ENCODE results near the gene C15orf40.

C15orf40 gene

GRCh38 chr15:83046558-83047127, 35.2 kb upstream of the C15orf40 start:
- H2BK15ac ChIP-seq (ENCODE audit: low read depth, poor library complexity, severe bottlenecking): no peak overlapping the region
- H2BK120ac ChIP-seq (ENCODE audit: low read depth, low read length): no peak overlapping the region
- no peaks in the 10 kb centered on the region for H3K27me3 ChIP-seq (ENCODE audit: control insufficient read depth in 1 of 2, insufficient read depth in 1 of 2, low read length in 2 of 2)
- no peak overlapping the region for H3K4me3 ChIP-seq (ENCODE audit: insufficient read depth in 1 of 2, low read depth in 1 of 2, low read length in 2 of 2)
- H3K4ac ChIP-seq (ENCODE audit: low read depth in 1 of 2, low read length in 2 of 2): no peak overlapping the region
- no peak overlapping the region for H3K4me2 ChIP-seq (ENCODE audit: low read length, poor library complexity, severe bottlenecking)
- no peak overlapping the region for H3K18ac ChIP-seq (ENCODE audit: low read depth in 1 of 2, low read length in 2 of 2)
- H2BK12ac ChIP-seq (ENCODE audit: low read length in 2 of 2): no peak overlapping the region
- peaks cover 25% of the 10 kb centered on the region for H3K79me1 ChIP-seq (replicated peaks; ENCODE audit: low read length, poor library complexity, severe bottlenecking)
- H3K23ac ChIP-seq (ENCODE audit: low read length in 2 of 2): no peak overlapping the region
- H3K14ac ChIP-seq (ENCODE audit: low read length in 2 of 2): no peak overlapping the region
- H4K91ac ChIP-seq (ENCODE audit: low read length): no peak overlapping the region
- H3K27ac ChIP-seq (ENCODE audit: low read length, poor library complexity, severe bottlenecking): no peak overlapping the region
- 50% methylated on average over 1 of the region's 3 CpGs for WGBS
- no peak overlapping the region for H2AFZ ChIP-seq (ENCODE audit: low read depth, low read length)
- no peak overlapping the region for H2BK5ac ChIP-seq (ENCODE audit: low read depth, low read length, poor library complexity, severe bottlenecking)
- H3K9me3 ChIP-seq (ENCODE audit: control insufficient read depth, low read length): no peaks in the 10 kb centered on the region
- H3K4me1 ChIP-seq (ENCODE audit: control insufficient read depth, insufficient read depth, low read depth, low read length): no peaks in the 10 kb centered on the region
- no peak overlapping the region for H4K8ac ChIP-seq (ENCODE audit: low read length)
- no peak overlapping the region for H2AK5ac ChIP-seq (ENCODE audit: low read length, severe bottlenecking)
- no peak for DNase-seq
- H3K36me3 ChIP-seq (ENCODE audit: control insufficient read depth in 1 of 2, insufficient read depth in 2 of 2, low read depth in 1 of 2, low read length in 2 of 2): peaks cover 13 to 70% of the 10 kb centered on the region in 2 experiments
- H3K9ac ChIP-seq (ENCODE audit: low read length): peak overlapping the region; percentile 58

DNA sequence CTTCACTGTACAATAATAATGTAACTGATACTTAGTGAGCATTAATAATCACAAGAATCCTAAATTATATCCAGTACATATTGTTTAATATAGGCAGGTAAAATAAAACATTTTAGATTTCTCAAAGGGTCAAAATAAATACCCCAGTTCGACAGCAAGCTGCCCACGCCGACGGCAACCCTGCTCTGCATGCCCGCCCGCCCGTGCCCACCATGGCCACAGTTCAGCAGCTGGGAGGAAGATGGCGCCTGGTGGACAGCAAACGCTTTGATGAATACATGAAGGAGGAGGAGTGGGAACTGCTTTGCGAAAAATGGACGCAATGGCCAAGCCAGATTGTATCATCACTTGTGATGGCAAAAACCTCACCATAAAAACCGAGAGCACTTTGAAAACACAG, 32.7 kb upstream of the C15orf40 start:
- H2BK12ac ChIP-seq (ENCODE audit: low read length in 2 of 2): no peak overlapping the region
- H3K9me3 ChIP-seq (ENCODE audit: control insufficient read depth, low read length): no peaks in the 10 kb centered on the region
- H2BK120ac ChIP-seq (ENCODE audit: low read depth, low read length): no peak overlapping the region
- H2BK5ac ChIP-seq (ENCODE audit: low read depth, low read length, poor library complexity, severe bottlenecking): no peak overlapping the region
- DNase-seq: no peak
- H3K27me3 ChIP-seq (ENCODE audit: control insufficient read depth in 1 of 2, insufficient read depth in 1 of 2, low read length in 2 of 2): no peaks in the 10 kb centered on the region
- H3K4ac ChIP-seq (ENCODE audit: low read depth in 1 of 2, low read length in 2 of 2): no peak overlapping the region
- peaks cover 23 to 76% of the 10 kb centered on the region in 2 experiments for H3K36me3 ChIP-seq (ENCODE audit: control insufficient read depth in 1 of 2, insufficient read depth in 2 of 2, low read depth in 1 of 2, low read length in 2 of 2)
- peaks cover 27% of the 10 kb centered on the region for H3K79me1 ChIP-seq (replicated peaks; ENCODE audit: low read length, poor library complexity, severe bottlenecking)
- no peak overlapping the region for H4K91ac ChIP-seq (ENCODE audit: low read length)
- H2AK5ac ChIP-seq (ENCODE audit: low read length, severe bottlenecking): no peak overlapping the region
- no peak overlapping the region for H3K4me3 ChIP-seq (ENCODE audit: insufficient read depth in 1 of 2, low read depth in 1 of 2, low read length in 2 of 2)
- H2AFZ ChIP-seq (ENCODE audit: low read depth, low read length): no peak overlapping the region
- H3K4me1 ChIP-seq (ENCODE audit: control insufficient read depth, insufficient read depth, low read depth, low read length): no peaks in the 10 kb centered on the region
- WGBS: 97% methylated on average over 12 of the region's 12 CpGs
- H3K18ac ChIP-seq (ENCODE audit: low read depth in 1 of 2, low read length in 2 of 2): no peak overlapping the region
- no peak overlapping the region for H2BK15ac ChIP-seq (ENCODE audit: low read depth, poor library complexity, severe bottlenecking)
- no peak overlapping the region for H4K8ac ChIP-seq (ENCODE audit: low read length)
- no peak overlapping the region for H3K4me2 ChIP-seq (ENCODE audit: low read length, poor library complexity, severe bottlenecking)
- H3K14ac ChIP-seq (ENCODE audit: low read length in 2 of 2): no peak overlapping the region
- H3K27ac ChIP-seq (ENCODE audit: low read length, poor library complexity, severe bottlenecking): no peak overlapping the region
- H3K9ac ChIP-seq (ENCODE audit: low read length): no peak overlapping the region
- H3K23ac ChIP-seq (ENCODE audit: low read length in 2 of 2): no peak overlapping the region

- Histone ChIP-seq H3K18ac (ENCODE audit: low read depth in 1 of 2, low read length in 2 of 2) (no peak overlapping the region), H2BK5ac (ENCODE audit: low read depth, low read length, poor library complexity, severe bottlenecking) (no peak overlapping the region), H3K9ac (ENCODE audit: low read length) (no peak overlapping the region), H3K27ac (ENCODE audit: low read length, poor library complexity, severe bottlenecking) (no peak overlapping the region), H3K14ac (ENCODE audit: low read length in 2 of 2) (no peak overlapping the region), H3K79me1 (replicated peaks; ENCODE audit: low read length, poor library complexity, severe bottlenecking) (peaks cover 20% of the 10 kb centered on the region), H2BK120ac (ENCODE audit: low read depth, low read length) (no peak overlapping the region), H4K8ac (ENCODE audit: low read length) (no peak overlapping the region), H2BK12ac (ENCODE audit: low read length in 2 of 2) (no peak overlapping the region), H3K9me3 (ENCODE audit: control insufficient read depth, low read length) (no peaks in the 10 kb centered on the region), H3K23ac (ENCODE audit: low read length in 2 of 2) (no peak overlapping the region), H3K4me2 (ENCODE audit: low read length, poor library complexity, severe bottlenecking) (no peak overlapping the region), H2AFZ (ENCODE audit: low read depth, low read length) (no peak overlapping the region), H2AK5ac (ENCODE audit: low read length, severe bottlenecking) (no peak overlapping the region), H2BK15ac (ENCODE audit: low read depth, poor library complexity, severe bottlenecking) (no peak overlapping the region), H3K4me3 (ENCODE audit: insufficient read depth in 1 of 2, low read depth in 1 of 2, low read length in 2 of 2) (no peak overlapping the region), H3K4ac (ENCODE audit: low read depth in 1 of 2, low read length in 2 of 2) (no peak overlapping the region), H3K4me1 (ENCODE audit: control insufficient read depth, insufficient read depth, low read depth, low read length) (no peaks in the 10 kb centered on the region), H4K91ac (ENCODE audit: low read length) (no peak overlapping the region), H3K27me3 (ENCODE audit: control insufficient read depth in 1 of 2, insufficient read depth in 1 of 2, low read length in 2 of 2) (no peaks in the 10 kb centered on the region), H3K36me3 (ENCODE audit: control insufficient read depth in 1 of 2, insufficient read depth in 2 of 2, low read depth in 1 of 2, low read length in 2 of 2) (peaks cover 18 to 47% of the 10 kb centered on the region in 2 experiments)
- DNase-seq: no peak
- 91% methylated on average over 1 of the region's 1 CpG for WGBS
These were observed 27.8 kb upstream of the C15orf40 start for GRCh38 chr15:83039206-83039605.

DNA sequence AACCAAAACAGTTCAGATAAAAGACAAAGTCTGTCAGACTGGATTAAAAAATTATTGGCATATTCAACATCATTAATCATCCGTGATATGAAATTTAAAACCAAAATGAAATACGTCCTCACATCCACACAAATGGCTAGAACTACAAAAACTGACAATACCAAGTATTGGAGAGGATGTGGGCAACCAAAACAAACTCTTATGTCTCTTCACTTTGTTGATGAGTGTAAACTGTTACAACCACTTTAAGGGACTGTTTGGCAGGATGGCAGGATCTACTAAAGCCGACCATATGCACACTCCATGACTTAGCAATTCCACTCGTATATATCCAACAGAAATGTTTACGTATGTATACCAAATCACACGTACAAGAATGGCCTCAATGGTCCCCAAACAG, 24.8 kb upstream of the C15orf40 start:
- H3K27me3 ChIP-seq (ENCODE audit: control insufficient read depth in 1 of 2, insufficient read depth in 1 of 2, low read length in 2 of 2): no peaks in the 10 kb centered on the region
- H2AK5ac ChIP-seq (ENCODE audit: low read length, severe bottlenecking): no peak overlapping the region
- no peak overlapping the region for H3K14ac ChIP-seq (ENCODE audit: low read length in 2 of 2)
- DNase-seq: no peak
- no peak overlapping the region for H3K18ac ChIP-seq (ENCODE audit: low read depth in 1 of 2, low read length in 2 of 2)
- H3K79me1 ChIP-seq (replicated peaks; ENCODE audit: low read length, poor library complexity, severe bottlenecking): peaks cover 12% of the 10 kb centered on the region
- H3K4me1 ChIP-seq (ENCODE audit: control insufficient read depth, insufficient read depth, low read depth, low read length): no peaks in the 10 kb centered on the region
- H3K9me3 ChIP-seq (ENCODE audit: control insufficient read depth, low read length): no peaks in the 10 kb centered on the region
- H3K27ac ChIP-seq (ENCODE audit: low read length, poor library complexity, severe bottlenecking): no peak overlapping the region
- H2BK12ac ChIP-seq (ENCODE audit: low read length in 2 of 2): no peak overlapping the region
- no peak overlapping the region for H2BK120ac ChIP-seq (ENCODE audit: low read depth, low read length)
- 96% methylated on average over 3 of the region's 6 CpGs for WGBS
- H4K8ac ChIP-seq (ENCODE audit: low read length): no peak overlapping the region
- no peak overlapping the region for H2BK5ac ChIP-seq (ENCODE audit: low read depth, low read length, poor library complexity, severe bottlenecking)
- peaks cover 7 to 34% of the 10 kb centered on the region in 2 experiments for H3K36me3 ChIP-seq (ENCODE audit: control insufficient read depth in 1 of 2, insufficient read depth in 2 of 2, low read depth in 1 of 2, low read length in 2 of 2)
- no peak overlapping the region for H2AFZ ChIP-seq (ENCODE audit: low read depth, low read length)
- H3K9ac ChIP-seq (ENCODE audit: low read length): no peak overlapping the region
- H4K91ac ChIP-seq (ENCODE audit: low read length): no peak overlapping the region
- H3K23ac ChIP-seq (ENCODE audit: low read length in 2 of 2): no peak overlapping the region
- H2BK15ac ChIP-seq (ENCODE audit: low read depth, poor library complexity, severe bottlenecking): no peak overlapping the region
- no peak overlapping the region for H3K4me2 ChIP-seq (ENCODE audit: low read length, poor library complexity, severe bottlenecking)
- H3K4ac ChIP-seq (ENCODE audit: low read depth in 1 of 2, low read length in 2 of 2): no peak overlapping the region
- H3K4me3 ChIP-seq (ENCODE audit: insufficient read depth in 1 of 2, low read depth in 1 of 2, low read length in 2 of 2): no peak overlapping the region
